ENCODE data around the gene LRRN2.
"Not testable (repeated sequence)": the region's sequence is repeated elsewhere in the genome, so short reads cannot be mapped to it uniquely, and the experiment has no call there.

- not testable (repeated sequence) for TF ChIP-seq CTCF, POLR2A, POLR2AphosphoS5 (IDR thresholded peaks at IDR 0.05)
These were observed 56.1 kb downstream of the LRRN2 start for GRCh38 chr1:204629459-204629858.

All from stomach (tissue), 4 donors.